ENCODE data around the gene RUNX2. TPM values are rescaled to one million over a fixed set of nuclear protein-coding genes. Genes with fewer than 3 reads are reported as not detected.
A peak's percentile ranks its signal among the peaks of the same experiment; 100 is the strongest.

RUNX2 gene
- total and polyA plus RNA-seq, 2 donors (not counting 1 experiment from before 2014, with no cell fraction given): 1.3 to 2.4 TPM

GRCh38 chr6:45376310-45377042, 48.3 kb downstream of the RUNX2 start:
- Histone ChIP-seq H3K4me1 (ENCODE audit: control insufficient read depth in 2 of 2, insufficient read depth in 2 of 2, low read length in 2 of 2) (peaks cover 9 to 12% of the 10 kb centered on the region in 2 donors), H3K27ac (ENCODE audit: low read length in 2 of 2) (peak overlapping the region; percentile 97), H4K20me1 (ENCODE audit: control insufficient read depth, insufficient read depth, low read length, poor library complexity, severe bottlenecking) (no peaks in the 10 kb centered on the region), H3K4me2 (replicated peaks; ENCODE audit: low read depth, low read length, poor library complexity, severe bottlenecking) (peak overlapping the region; percentile 87), H3K79me2 (ENCODE audit: control insufficient read depth, insufficient read depth, low read length) (no peaks in the 10 kb centered on the region), H3K4me3 (ENCODE audit: control extremely low read depth in 1 of 5, extremely low read depth in 1 of 5, insufficient read depth in 1 of 5, low read depth in 2 of 5, low read length in 4 of 5) (peak overlapping the region; percentile 76 to 98 (median 93)), H3K9ac (ENCODE audit: low read length) (peak overlapping the region; percentile 90), H3K27me3 (replicated peaks in 1 of 4; ENCODE audit: control extremely low read depth in 1 of 4, control insufficient read depth in 3 of 4, insufficient read depth in 4 of 4, low read length in 3 of 4) (no peaks in the 10 kb centered on the region), H2AFZ (ENCODE audit: insufficient read depth, low read depth, low read length, poor library complexity, severe bottlenecking) (peak overlapping the region; percentile 84), H3K36me3 (replicated peaks in 1 of 2; ENCODE audit: control extremely low read depth in 1 of 2, control insufficient read depth in 1 of 2, extremely low read depth in 1 of 2, insufficient read depth in 2 of 2, low read length in 1 of 2) (no peaks in the 10 kb centered on the region), H3K9me3 (ENCODE audit: control extremely low read depth in 1 of 3, control insufficient read depth in 2 of 3, insufficient read depth in 1 of 3, low read length in 2 of 3) (peaks cover 0 to 5% (median 0%) of the 10 kb centered on the region in 3 donors)
- Mint-ChIP-seq H3K27ac (peak overlapping the region; percentile 97), H3K4me1 (peaks cover 28% of the 10 kb centered on the region), H3K27me3 (no peaks in the 10 kb centered on the region), H3K4me3 (peak overlapping the region; percentile 98), H3K9me3 (ENCODE audit: insufficient read depth) (no peaks in the 10 kb centered on the region)
- no peak for ATAC-seq (ENCODE audit: low read depth)
- 34% methylated on average over 8 of the region's 11 CpGs for WGBS (ENCODE audit: insufficient coverage)
- intact Hi-C loops (cut with micrococcal nuclease): loop anchor here (1.0 to 5.0 kb wide), 4 partner anchors 171 to 846 kb away; partner anchors contain the start of gene ENPP4
- CTCF ChIA-PET: no interaction called here
- POLR2A ChIA-PET: interaction anchor here (0.6 to 0.7 kb wide), 2 partner anchors 13 to 305 kb away, joined by 3 read pairs; no protein-coding TSS in a partner anchor
- TF ChIP-seq EZH2 (IDR thresholded peaks at IDR 0.05; ENCODE audit: borderline replicate concordance, insufficient read depth, low read depth, low read length, poor library complexity, severe bottlenecking) (no peak), CTCF (IDR thresholded peaks at IDR 0.05) (no peak)
- no peak for DNase-seq

GRCh38 chr6:45377043-45377553, 49.0 kb downstream of the RUNX2 start:
- CTCF ChIA-PET: interaction anchor here (2.1 kb wide), 1 partner anchor 338 kb away, joined by 8 read pairs; no protein-coding TSS in a partner anchor
- H3K27me3 Mint-ChIP-seq: no peaks in the 10 kb centered on the region
- TF ChIP-seq CTCF (IDR thresholded peaks at IDR 0.05) (no peak), EZH2 (IDR thresholded peaks at IDR 0.05; ENCODE audit: borderline replicate concordance, insufficient read depth, low read depth, low read length, poor library complexity, severe bottlenecking) (no peak)
- H3K9ac ChIP-seq (ENCODE audit: low read length): peak overlapping the region; percentile 90
- peak overlapping the region; percentile 98 for H3K4me3 Mint-ChIP-seq
- no peaks in the 10 kb centered on the region for H3K36me3 ChIP-seq (replicated peaks in 1 of 2; ENCODE audit: control extremely low read depth in 1 of 2, control insufficient read depth in 1 of 2, extremely low read depth in 1 of 2, insufficient read depth in 2 of 2, low read length in 1 of 2)
- H2AFZ ChIP-seq (ENCODE audit: insufficient read depth, low read depth, low read length, poor library complexity, severe bottlenecking): peak overlapping the region; percentile 84
- peak overlapping the region; percentile 97 for H3K27ac Mint-ChIP-seq
- H3K4me1 Mint-ChIP-seq: peaks cover 28% of the 10 kb centered on the region
- H3K4me2 ChIP-seq (replicated peaks; ENCODE audit: low read depth, low read length, poor library complexity, severe bottlenecking): peak overlapping the region; percentile 87
- no peaks in the 10 kb centered on the region for H3K79me2 ChIP-seq (ENCODE audit: control insufficient read depth, insufficient read depth, low read length)
- intact Hi-C loops (cut with micrococcal nuclease): loop anchor here (1.0 to 5.0 kb wide), 4 partner anchors 170 to 845 kb away; partner anchors contain the start of gene ENPP4
- no peaks in the 10 kb centered on the region for H4K20me1 ChIP-seq (ENCODE audit: control insufficient read depth, insufficient read depth, low read length, poor library complexity, severe bottlenecking)
- H3K9me3 ChIP-seq (ENCODE audit: control extremely low read depth in 1 of 3, control insufficient read depth in 2 of 3, insufficient read depth in 1 of 3, low read length in 2 of 3): peaks cover 0 to 5% (median 0%) of the 10 kb centered on the region in 3 donors
- peak overlapping the region; percentile 76 to 98 (median 93) for H3K4me3 ChIP-seq (ENCODE audit: control extremely low read depth in 1 of 5, extremely low read depth in 1 of 5, insufficient read depth in 1 of 5, low read depth in 2 of 5, low read length in 4 of 5)
- no peaks in the 10 kb centered on the region for H3K9me3 Mint-ChIP-seq (ENCODE audit: insufficient read depth)
- DNase-seq (no peak), ATAC-seq (ENCODE audit: low read depth) (no peak)
- peaks cover 9 to 12% of the 10 kb centered on the region in 2 donors for H3K4me1 ChIP-seq (ENCODE audit: control insufficient read depth in 2 of 2, insufficient read depth in 2 of 2, low read length in 2 of 2)
- no peaks in the 10 kb centered on the region for H3K27me3 ChIP-seq (replicated peaks in 1 of 4; ENCODE audit: control extremely low read depth in 1 of 4, control insufficient read depth in 3 of 4, insufficient read depth in 4 of 4, low read length in 3 of 4)
- WGBS (ENCODE audit: insufficient coverage): 1% methylated on average over 21 of the region's 21 CpGs
- POLR2A ChIA-PET: interaction anchor here (0.6 kb wide), 1 partner anchor 305 kb away, joined by 3 read pairs; no protein-coding TSS in a partner anchor
- peak overlapping the region; percentile 97 for H3K27ac ChIP-seq (ENCODE audit: low read length in 2 of 2)
